RWPE1 (cell line): Measurements from ENCODE around the gene SIN3A.

Experiments
- CTCF ChIA-PET: fragments of 350-600 bp; sonication (Branson Sonifier 250); formaldehyde crosslinking; extraction: SDS; loops from one replicate; lab custom pipeline; 2021; lab: Yijun Ruan, JAX
- POLR2A ChIA-PET: fragments of 400-600 bp; formaldehyde crosslinking; extraction: SDS; loops from one replicate; lab custom pipeline; 2020; ENCODE audit warnings: antibody characterized with exemption; ENCODE audit not compliant: low non-redundant PET; lab: Yijun Ruan, JAX
- DNase-seq: peaks from one replicate; pipeline ENCODE4 v3.0.0; 2012; ENCODE audit warnings: low spot score
- H3K27ac ChIP-seq: fragments of 450-650 bp; 2 replicates; pipeline ENCODE4 v1.5.1; 2017
- CTCF ChIP-seq: fragments of 450-650 bp; conservative IDR thresholded peaks from 2 replicates; pipeline ENCODE4 v1.5.1; 2017; ENCODE audit warnings: low read depth, mild to moderate bottlenecking

Gene SIN3A

GRCh38 chr15:75356517-75356916 is 95.0 kb downstream of the SIN3A start:
- no peak for DNase-seq
- CTCF ChIA-PET, result interaction anchor here (1.0 kb wide), 1 partner anchor 11 kb away, joined by 4 read pairs; no protein-coding TSS in a partner anchor
- no peak for TF ChIP-seq CTCF
- no peak overlapping the region for H3K27ac ChIP-seq
- POLR2A ChIA-PET, result no interaction called here

GRCh38 chr15:75356006-75356405 is 95.5 kb downstream of the SIN3A start:
- peak overlapping the region; percentile 28; the same call in 1 of the 2 replicates for H3K27ac ChIP-seq
- ChIA-PET POLR2A (no interaction called here), CTCF (interaction anchor here (1.0 kb wide), 1 partner anchor 11 kb away, joined by 4 read pairs; no protein-coding TSS in a partner anchor)
- no peak for TF ChIP-seq CTCF
- DNase-seq, result no peak

- TF ChIP-seq CTCF, result no peak
- DNase-seq, result no peak
- CTCF ChIA-PET, result interaction anchor here (0.6 to 2.7 kb wide), 2 partner anchors 12 kb away, joined by 3 to 12 read pairs; no protein-coding TSS in a partner anchor
- peak overlapping the region; percentile 28 for H3K27ac ChIP-seq
- POLR2A ChIA-PET, result no interaction called here
Measured at GRCh38 chr15:75355369-75355768, 96.1 kb downstream of the SIN3A start.

GRCh38 chr15:75354454-75354853 is 97.0 kb downstream of the SIN3A start:
- no peak for DNase-seq
- CTCF ChIA-PET, result interaction anchor here (2.7 kb wide), 1 partner anchor 13 kb away, joined by 12 read pairs; no protein-coding TSS in a partner anchor
- TF ChIP-seq CTCF, result no peak
- POLR2A ChIA-PET, result no interaction called here
- H3K27ac ChIP-seq, result peak overlapping the region; percentile 28

GRCh38 chr15:75353604-75354003 is 97.9 kb downstream of the SIN3A start:
- ChIA-PET POLR2A (no interaction called here), CTCF (interaction anchor here (0.6 to 2.7 kb wide), 2 partner anchors 14 to 287 kb away, joined by 3 to 12 read pairs; partner anchors contain the start of gene IMP3)
- H3K27ac ChIP-seq, result peak overlapping the region; percentile 28
- DNase-seq, result no peak
- TF ChIP-seq CTCF, result no peak

GRCh38 chr15:75352186-75353080 is 99.1 kb downstream of the SIN3A start:
- POLR2A ChIA-PET, result interaction anchor here (0.5 kb wide), 1 partner anchor 23 kb away, joined by 3 read pairs; no protein-coding TSS in a partner anchor
- TF ChIP-seq CTCF, result no peak
- CTCF ChIA-PET, result interaction anchor here (0.6 to 2.7 kb wide), 2 partner anchors 15 to 209 kb away, joined by 5 to 12 read pairs; no protein-coding TSS in a partner anchor
- DNase-seq, result no peak
- H3K27ac ChIP-seq, result peak overlapping the region; percentile 16; the same call in 1 of the 2 replicates
